BJ (cell line): ENCODE measurements around the gene B3GALT5. TPM values are rescaled to one million over a fixed set of nuclear protein-coding genes. Genes with fewer than 3 reads are reported as not detected.
A peak's percentile ranks its signal among the peaks of the same experiment; 100 is the strongest.

Experiments used
- CTCF ChIA-PET: fragments of 350-600 bp; formaldehyde crosslinking; extraction: SDS; loops from one replicate; lab custom pipeline; 2021; ENCODE audit warnings: antibody characterized with exemption, inconsistent platforms; lab: Yijun Ruan, JAX
- POLR2A ChIA-PET: fragments of 300-600 bp; sonication (Branson Sonifier 250); formaldehyde crosslinking; extraction: SDS; loops from one replicate; lab custom pipeline; 2021; ENCODE audit warnings: antibody characterized with exemption; lab: Charles Lee
- DNase-seq: peaks from one replicate; pipeline ENCODE4 v3.0.0-alpha.2; 2011; ENCODE audit warnings: low read depth
- H3K27me3 ChIP-seq: 2 replicates; pipeline ENCODE4 v1.6.0; 2011; ENCODE audit warnings: low read length; ENCODE audit not compliant: control insufficient read depth, insufficient read depth
- H3K36me3 ChIP-seq: 2 replicates; pipeline ENCODE4 v1.5.1; 2011; ENCODE audit warnings: low read length; ENCODE audit not compliant: control insufficient read depth, insufficient read depth
- H3K4me3 ChIP-seq: 2 replicates; pipeline ENCODE4 v1.5.1; 2011; ENCODE audit warnings: low read depth, mild to moderate bottlenecking, control low read depth, low read length
- CTCF ChIP-seq: IDR thresholded peaks from 2 replicates; pipeline ENCODE4 v1.5.1; 2011; ENCODE audit warnings: low read depth, mild to moderate bottlenecking, control low read depth, inconsistent platforms, low read length, moderate library complexity; ENCODE audit not compliant: insufficient read depth
- polyA minus RNA-seq: library from RNA; depleted of rRNA, polyadenylated mRNA; stranded (reverse); fragments of >200 nt; gene quantifications from 2 replicates; pipeline ENCODE4 v1.2.3, GENCODE V29; 2011; rRNA and poly(A)+ RNA removed
- polyA plus RNA-seq: library from polyadenylated mRNA; depleted of rRNA; stranded (reverse); fragments of >200 nt; gene quantifications from 2 replicates; pipeline ENCODE4 v1.2.3, GENCODE V29; 2011; rRNA removed

Gene B3GALT5
- 0.09 TPM in 2 replicates for polyA plus RNA-seq
- 0.14 and 0.26 TPM in 2 replicates for polyA minus RNA-seq

- no peaks in the 10 kb centered on the region for H3K36me3 ChIP-seq
- CTCF ChIA-PET = no interaction called here
- POLR2A ChIA-PET = no interaction called here
- H3K4me3 ChIP-seq = peak within 1 kb of the TSS; percentile 33
- no peak for TF ChIP-seq CTCF
- DNase-seq = no peak
- peaks cover 15% of the 10 kb centered on the region for H3K27me3 ChIP-seq
Observed at GRCh38 chr21:39612233-39613040, at the start of gene B3GALT5. B3GALT5 (plus strand) TSS chr21:39612940; CDS start chr21:39660560, 47,620 bp downstream.

- no peak for TF ChIP-seq CTCF
- POLR2A ChIA-PET = no interaction called here
- CTCF ChIA-PET = interaction anchor here (0.6 kb wide), 1 partner anchor 51 kb away, joined by 3 read pairs; no protein-coding TSS in a partner anchor
- no peaks in the 10 kb centered on the region; the same call in 1 of the 2 replicates for H3K27me3 ChIP-seq
- no peak for DNase-seq
- no peaks in the 10 kb centered on the region for H3K36me3 ChIP-seq
- no peak overlapping the region for H3K4me3 ChIP-seq
Observed at GRCh38 chr21:39564200-39564599, 48.5 kb upstream of the B3GALT5 start.

- ChIA-PET CTCF (no interaction called here), POLR2A (no interaction called here)
- no peak for DNase-seq
- no peaks in the 10 kb centered on the region for H3K36me3 ChIP-seq
- H3K4me3 ChIP-seq = no peak overlapping the region
- no peak for TF ChIP-seq CTCF
- H3K27me3 ChIP-seq = no peaks in the 10 kb centered on the region
Observed at GRCh38 chr21:39567180-39567972, 45.4 kb upstream of the B3GALT5 start.

GRCh38 chr21:39568361-39568760 is 44.4 kb upstream of the B3GALT5 start:
- Histone ChIP-seq H3K4me3 (no peak overlapping the region), H3K36me3 (no peaks in the 10 kb centered on the region), H3K27me3 (0 out of 2 replicates have a peak, but pooled peaks cover 2% of the 10 kb centered on the region)
- POLR2A ChIA-PET = no interaction called here
- no peak for DNase-seq
- CTCF ChIA-PET = no interaction called here
- no peak for TF ChIP-seq CTCF

- no peak for TF ChIP-seq CTCF
- POLR2A ChIA-PET = no interaction called here
- DNase-seq = no peak
- Histone ChIP-seq H3K36me3 (no peaks in the 10 kb centered on the region), H3K27me3 (0 out of 2 replicates have a peak, but pooled peaks cover 4% of the 10 kb centered on the region), H3K4me3 (no peak overlapping the region)
- CTCF ChIA-PET = interaction anchor here (0.6 kb wide), 1 partner anchor 107 kb away, joined by 3 read pairs; no protein-coding TSS in a partner anchor
Observed at GRCh38 chr21:39575775-39576174, 37.0 kb upstream of the B3GALT5 start.
